OCI-LY3 (cell line): ENCODE data around the gene IQSEC1.

ENCODE experiments used
- EZH2phosphoT487 ChIP-seq: fragments of 200-600 bp; shearing (Covaris generic); IDR thresholded peaks from 2 replicates; pipeline ENCODE4 v1.6.1; 2018; ENCODE audit warnings: antibody characterized with exemption, mixed run types, low read depth
- TF ChIP-seq, protein P1 (sequence below): fragments of 200-600, 300-600 bp; sonication (generic); IDR thresholded peaks from 2 replicates; pipeline ENCODE4 v1.5.1; 2014; ENCODE audit warnings: antibody characterized with exemption, low read length, low read depth

DNA sequence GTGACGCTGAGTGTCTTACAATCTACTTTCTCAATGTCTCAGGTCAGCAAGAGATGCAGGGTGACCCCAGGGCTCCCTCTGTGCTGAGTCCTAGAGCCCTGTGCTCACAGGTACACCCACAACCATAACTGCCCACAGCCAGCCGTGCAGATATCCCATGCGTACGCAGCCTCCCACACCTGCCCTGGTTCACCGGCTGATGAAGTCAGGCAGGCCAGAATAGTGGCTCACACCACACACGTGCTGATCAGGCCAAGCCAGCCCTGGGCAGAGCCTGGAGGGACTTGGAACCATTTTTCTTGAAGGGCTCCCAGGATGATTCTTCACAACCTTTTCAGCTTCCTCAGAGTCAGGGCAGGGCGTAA, 168.3 kb downstream of the IQSEC1 start:
- TF ChIP-seq, protein P1, sequence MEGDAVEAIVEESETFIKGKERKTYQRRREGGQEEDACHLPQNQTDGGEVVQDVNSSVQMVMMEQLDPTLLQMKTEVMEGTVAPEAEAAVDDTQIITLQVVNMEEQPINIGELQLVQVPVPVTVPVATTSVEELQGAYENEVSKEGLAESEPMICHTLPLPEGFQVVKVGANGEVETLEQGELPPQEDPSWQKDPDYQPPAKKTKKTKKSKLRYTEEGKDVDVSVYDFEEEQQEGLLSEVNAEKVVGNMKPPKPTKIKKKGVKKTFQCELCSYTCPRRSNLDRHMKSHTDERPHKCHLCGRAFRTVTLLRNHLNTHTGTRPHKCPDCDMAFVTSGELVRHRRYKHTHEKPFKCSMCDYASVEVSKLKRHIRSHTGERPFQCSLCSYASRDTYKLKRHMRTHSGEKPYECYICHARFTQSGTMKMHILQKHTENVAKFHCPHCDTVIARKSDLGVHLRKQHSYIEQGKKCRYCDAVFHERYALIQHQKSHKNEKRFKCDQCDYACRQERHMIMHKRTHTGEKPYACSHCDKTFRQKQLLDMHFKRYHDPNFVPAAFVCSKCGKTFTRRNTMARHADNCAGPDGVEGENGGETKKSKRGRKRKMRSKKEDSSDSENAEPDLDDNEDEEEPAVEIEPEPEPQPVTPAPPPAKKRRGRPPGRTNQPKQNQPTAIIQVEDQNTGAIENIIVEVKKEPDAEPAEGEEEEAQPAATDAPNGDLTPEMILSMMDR = no peak
- no peak for TF ChIP-seq EZH2phosphoT487
